Measurements from ENCODE around the gene GIPC2. TPM values are rescaled to one million over a fixed set of nuclear protein-coding genes. Genes with fewer than 3 reads are reported as not detected.
A peak's percentile ranks its signal among the peaks of the same experiment; 100 is the strongest.
"Not testable (repeated sequence)": the region's sequence is repeated elsewhere in the genome, so short reads cannot be mapped to it uniquely, and the experiment has no call there.

Gene GIPC2
- total RNA-seq, 1 donor from 2014 or later = 0.64 TPM

- Histone ChIP-seq H3K27ac (peak overlapping the region; percentile 16 to 88), H3K4me1 (peaks cover 0 to 8% of the 10 kb centered on the region in 2 donors), H3K4me3 (peak overlapping the region; percentile 55 to 74), H3K27me3 (no peaks in the 10 kb centered on the region), H3K9me3 (no peaks in the 10 kb centered on the region), H3K36me3 (peaks cover 8 to 16% of the 10 kb centered on the region in 2 donors)
- no peak for TF ChIP-seq CTCF (IDR thresholded peaks at IDR 0.05)
- no peak for DNase-seq (ENCODE audit: low spot score in 2 of 2)
- intact Hi-C loops (cut with DNase I) = loop anchor here (10.0 kb wide), 1 partner anchor 174 kb away; no protein-coding TSS in a partner anchor
Observed at GRCh38 chr1:78009276-78009675, 36.5 kb upstream of the GIPC2 start.

GRCh38 chr1:78009836-78010235 lies 35.9 kb upstream of the GIPC2 start:
- Histone ChIP-seq H3K27me3 (no peaks in the 10 kb centered on the region), H3K4me3 (peak overlapping the region; percentile 55 to 74), H3K9me3 (no peaks in the 10 kb centered on the region), H3K27ac (peak overlapping the region; percentile 16 to 88), H3K4me1 (peaks cover 0 to 13% of the 10 kb centered on the region in 2 donors), H3K36me3 (peaks cover 13 to 21% of the 10 kb centered on the region in 2 donors)
- intact Hi-C loops (cut with DNase I) = loop anchor here (10.0 kb wide), 1 partner anchor 175 kb away; no protein-coding TSS in a partner anchor
- TF ChIP-seq CTCF (IDR thresholded peaks at IDR 0.05) = no peak
- no peak for DNase-seq (ENCODE audit: low spot score in 2 of 2)

- intact Hi-C loops (cut with DNase I) = no loop called here
- DNase-seq (ENCODE audit: low spot score in 2 of 2) = no peak
- Histone ChIP-seq H3K9me3 (no peaks in the 10 kb centered on the region), H3K27me3 (no peaks in the 10 kb centered on the region), H3K4me1 (peaks cover 0 to 15% of the 10 kb centered on the region in 2 donors), H3K27ac (peak overlapping the region in 1 of 2 donors; percentile 88), H3K4me3 (peak overlapping the region; percentile 55 to 74), H3K36me3 (peaks cover 16 to 31% of the 10 kb centered on the region in 2 donors)
- no peak for TF ChIP-seq CTCF (IDR thresholded peaks at IDR 0.05)
Observed at GRCh38 chr1:78011050-78011449, 34.7 kb upstream of the GIPC2 start.

DNA sequence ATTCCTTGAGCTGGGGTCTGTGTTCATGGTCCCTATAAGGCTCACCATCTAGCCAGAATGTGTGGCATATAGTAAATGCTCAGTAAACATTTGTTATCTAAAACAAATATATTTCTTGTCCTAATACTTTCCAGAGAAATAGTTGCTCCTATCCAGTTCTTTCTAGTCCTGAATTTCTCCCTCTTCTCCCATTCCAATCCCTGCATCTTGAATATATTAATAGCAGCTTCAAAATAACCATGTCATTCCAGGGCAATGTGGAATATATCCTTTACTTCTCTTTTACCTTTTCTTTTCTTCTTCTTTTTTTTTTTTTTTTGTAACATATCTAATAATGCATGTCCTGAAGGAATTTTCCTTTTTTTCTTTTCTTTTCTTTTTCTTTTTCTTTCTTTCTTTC lies 30.6 kb upstream of the GIPC2 start:
- peaks cover 0 to 15% of the 10 kb centered on the region in 2 donors for H3K4me1 ChIP-seq
- H3K9me3 ChIP-seq = no peaks in the 10 kb centered on the region
- H3K27me3 ChIP-seq = no peaks in the 10 kb centered on the region
- no peak for TF ChIP-seq CTCF (IDR thresholded peaks at IDR 0.05)
- peaks cover 22 to 58% of the 10 kb centered on the region in 2 donors for H3K36me3 ChIP-seq
- no peak overlapping the region for H3K27ac ChIP-seq
- no peak for DNase-seq (ENCODE audit: low spot score in 2 of 2)
- H3K4me3 ChIP-seq = peak overlapping the region in 1 of 2 donors; percentile 21
- intact Hi-C loops (cut with DNase I) = no loop called here

GRCh38 chr1:78019024-78019423 lies 26.7 kb upstream of the GIPC2 start:
- H3K4me3 ChIP-seq = no peak overlapping the region
- no peaks in the 10 kb centered on the region for H3K9me3 ChIP-seq
- no peak overlapping the region for H3K27ac ChIP-seq
- intact Hi-C loops (cut with DNase I) = no loop called here
- H3K4me1 ChIP-seq = peaks cover 0 to 10% of the 10 kb centered on the region in 2 donors
- no peak for TF ChIP-seq CTCF (IDR thresholded peaks at IDR 0.05)
- no peaks in the 10 kb centered on the region for H3K27me3 ChIP-seq
- DNase-seq (ENCODE audit: low spot score in 2 of 2) = no peak
- peaks cover 17 to 45% of the 10 kb centered on the region in 2 donors for H3K36me3 ChIP-seq

GRCh38 chr1:78021134-78021533 lies 24.6 kb upstream of the GIPC2 start:
- H3K27me3 ChIP-seq; intact Hi-C loops (cut with DNase I); H3K4me3 ChIP-seq; H3K4me1 ChIP-seq; H3K9me3 ChIP-seq; DNase-seq (ENCODE audit: low spot score in 2 of 2); H3K27ac ChIP-seq: not testable (repeated sequence)
- peaks cover 6 to 26% of the 10 kb centered on the region in 2 donors for H3K36me3 ChIP-seq
